HG03097 (cell line): Measurements from ENCODE around the gene NXT2.
A peak's percentile ranks its signal among the peaks of the same experiment; 100 is the strongest.
"Not testable (repeated sequence)": the region's sequence is repeated elsewhere in the genome, so short reads cannot be mapped to it uniquely, and the experiment has no call there.

Experiments used
- ATAC-seq: cut with Tn5 transposase; IDR thresholded peaks from one replicate; pipeline ENCODE4 v1.9.1; 2021; ENCODE audit not compliant: unreplicated experiment, low FRiP score

The NXT2 gene

GRCh38 chrX:109536439-109537323 is at the start of gene NXT2:
TSS of gene NXT2 (plus strand) at chrX:109536844. CDS start at chrX:109537007, 163 bp downstream.
- ATAC-seq: peak; percentile 97

GRCh38 chrX:109487640-109488039 is 49.0 kb upstream of the NXT2 start:
- ATAC-seq: no peak

GRCh38 chrX:109489174-109489573 is 47.5 kb upstream of the NXT2 start:
- no peak for ATAC-seq

GRCh38 chrX:109498434-109498833 is 38.2 kb upstream of the NXT2 start:
- ATAC-seq: no peak

GRCh38 chrX:109501176-109501575 is 35.5 kb upstream of the NXT2 start:
- ATAC-seq: no peak

GRCh38 chrX:109508915-109509314 is 27.7 kb upstream of the NXT2 start:
- no peak for ATAC-seq

GRCh38 chrX:109511113-109511512 is 25.5 kb upstream of the NXT2 start:
- ATAC-seq: no peak

- no peak for ATAC-seq
Observed at GRCh38 chrX:109519001-109519400, 17.6 kb upstream of the NXT2 start.

GRCh38 chrX:109533005-109533404 is 3.6 kb upstream of the NXT2 start:
- no peak for ATAC-seq

GRCh38 chrX:109533631-109534030 is 3.0 kb upstream of the NXT2 start:
- no peak for ATAC-seq

GRCh38 chrX:109534933-109535332 is 1.7 kb upstream of the NXT2 start:
- no peak for ATAC-seq

- ATAC-seq: no peak
Observed at GRCh38 chrX:109535578-109535977, 1.1 kb upstream of the NXT2 start.

- peak; percentile 2 for ATAC-seq
Observed at GRCh38 chrX:109537324-109537665, 651 bp downstream of the NXT2 start.

- ATAC-seq: not testable (repeated sequence)
Observed at GRCh38 chrX:109539007-109539406, 2.4 kb downstream of the NXT2 start.

GRCh38 chrX:109553862-109554261 is 17.2 kb downstream of the NXT2 start:
- ATAC-seq: no peak

GRCh38 chrX:109576083-109576482 is 39.4 kb downstream of the NXT2 start:
- ATAC-seq: not testable (repeated sequence)

GRCh38 chrX:109577055-109577454 is 40.4 kb downstream of the NXT2 start:
- ATAC-seq: no peak

GRCh38 chrX:109578916-109579315 is 42.3 kb downstream of the NXT2 start:
- ATAC-seq: no peak

GRCh38 chrX:109585488-109585887 is 48.8 kb downstream of the NXT2 start:
- no peak for ATAC-seq

GRCh38 chrX:109590176-109590575 is 53.5 kb downstream of the NXT2 start:
- no peak for ATAC-seq
